ENCODE measurements around the gene CMTM8.
"Not testable (repeated sequence)": the region's sequence is repeated elsewhere in the genome, so short reads cannot be mapped to it uniquely, and the experiment has no call there.

Gene CMTM8

GRCh38 chr3:32228743-32229142, 9.7 kb upstream of the CMTM8 start:
- in situ Hi-C loops (cut with MboI; ENCODE audit: low sequenced_read_pairs), result not testable (repeated sequence)

- in situ Hi-C loops (cut with MboI; ENCODE audit: low sequenced_read_pairs), result no loop called here
These were observed 8.9 kb upstream of the CMTM8 start for GRCh38 chr3:32229565-32229964.

GRCh38 chr3:32236377-32236776, 2.1 kb upstream of the CMTM8 start:
- in situ Hi-C loops (cut with MboI; ENCODE audit: low sequenced_read_pairs), result no loop called here

- in situ Hi-C loops (cut with MboI; ENCODE audit: low sequenced_read_pairs), result no loop called here
These were observed 619 bp upstream of the CMTM8 start for GRCh38 chr3:32237670-32238452.

GRCh38 chr3:32239307-32240158, 1.1 kb downstream of the CMTM8 start:
- in situ Hi-C loops (cut with MboI; ENCODE audit: low sequenced_read_pairs), result no loop called here

- in situ Hi-C loops (cut with MboI; ENCODE audit: low sequenced_read_pairs), result no loop called here
These were observed 1.7 kb downstream of the CMTM8 start for GRCh38 chr3:32240159-32240545.

- in situ Hi-C loops (cut with MboI; ENCODE audit: low sequenced_read_pairs), result no loop called here
These were observed 2.6 kb downstream of the CMTM8 start for GRCh38 chr3:32241100-32241499.

- in situ Hi-C loops (cut with MboI; ENCODE audit: low sequenced_read_pairs), result no loop called here
These were observed 5.0 kb downstream of the CMTM8 start for GRCh38 chr3:32243519-32243918.

GRCh38 chr3:32245200-32245599, 6.7 kb downstream of the CMTM8 start:
- in situ Hi-C loops (cut with MboI; ENCODE audit: low sequenced_read_pairs), result no loop called here

GRCh38 chr3:32246079-32246675, 7.7 kb downstream of the CMTM8 start:
- in situ Hi-C loops (cut with MboI; ENCODE audit: low sequenced_read_pairs), result no loop called here

- in situ Hi-C loops (cut with MboI; ENCODE audit: low sequenced_read_pairs), result no loop called here
These were observed 10.8 kb downstream of the CMTM8 start for GRCh38 chr3:32249184-32249782.

- in situ Hi-C loops (cut with MboI; ENCODE audit: low sequenced_read_pairs), result no loop called here
These were observed 15.8 kb downstream of the CMTM8 start for GRCh38 chr3:32254268-32254667.

GRCh38 chr3:32255345-32255744, 16.9 kb downstream of the CMTM8 start:
- in situ Hi-C loops (cut with MboI; ENCODE audit: low sequenced_read_pairs), result no loop called here

GRCh38 chr3:32256206-32256605, 17.7 kb downstream of the CMTM8 start:
- in situ Hi-C loops (cut with MboI; ENCODE audit: low sequenced_read_pairs), result no loop called here

- in situ Hi-C loops (cut with MboI; ENCODE audit: low sequenced_read_pairs), result no loop called here
These were observed 18.6 kb downstream of the CMTM8 start for GRCh38 chr3:32257042-32257441.

GRCh38 chr3:32257641-32258438, 19.4 kb downstream of the CMTM8 start:
- in situ Hi-C loops (cut with MboI; ENCODE audit: low sequenced_read_pairs), result no loop called here

GRCh38 chr3:32258869-32259268, 20.4 kb downstream of the CMTM8 start:
- in situ Hi-C loops (cut with MboI; ENCODE audit: low sequenced_read_pairs), result no loop called here

GRCh38 chr3:32261545-32261944, 23.1 kb downstream of the CMTM8 start:
- in situ Hi-C loops (cut with MboI; ENCODE audit: low sequenced_read_pairs), result no loop called here

- in situ Hi-C loops (cut with MboI; ENCODE audit: low sequenced_read_pairs), result no loop called here
These were observed 23.7 kb downstream of the CMTM8 start for GRCh38 chr3:32262201-32262600.

GRCh38 chr3:32274306-32274705, 35.8 kb downstream of the CMTM8 start:
- in situ Hi-C loops (cut with MboI; ENCODE audit: low sequenced_read_pairs), result no loop called here

GRCh38 chr3:32275506-32275905, 37.0 kb downstream of the CMTM8 start:
- in situ Hi-C loops (cut with MboI; ENCODE audit: low sequenced_read_pairs), result no loop called here
